KMS-11 (cell line): ENCODE results near the gene NRG2.

Source experiments
- H2AFZ ChIP-seq: fragments of 200-600 bp; sonication (generic); 2 replicates; pipeline ENCODE4 v1.6.1; 2016; ENCODE audit warnings: antibody characterized with exemption, mixed run types, low read depth
- H3K27ac ChIP-seq: fragments of 200-600 bp; sonication (generic); 2 replicates; pipeline ENCODE4 v1.6.1; 2016; ENCODE audit warnings: mild to moderate bottlenecking, mixed run types
- H3K27me3 ChIP-seq: fragments of 200-600 bp; sonication (generic); 2 replicates; pipeline ENCODE4 v1.6.1; 2017; ENCODE audit warnings: mild to moderate bottlenecking, low read depth, mixed run types, moderate library complexity; ENCODE audit not compliant: insufficient read depth
- H3K36me3 ChIP-seq: fragments of 200-600 bp; sonication (generic); 2 replicates; pipeline ENCODE4 v1.6.1; 2017; ENCODE audit warnings: mild to moderate bottlenecking, mixed run types; ENCODE audit not compliant: insufficient read depth
- H3K4me1 ChIP-seq: fragments of 200-600 bp; sonication (generic); 2 replicates; pipeline ENCODE4 v1.6.1; 2016; ENCODE audit warnings: mild to moderate bottlenecking, low read depth, mixed run types; ENCODE audit not compliant: poor library complexity, severe bottlenecking
- H3K4me2 ChIP-seq: fragments of 200-600 bp; sonication (generic); 2 replicates; pipeline ENCODE4 v1.7.0; 2016; ENCODE audit warnings: mild to moderate bottlenecking, mixed run types
- H3K4me3 ChIP-seq: fragments of 200-600 bp; sonication (generic); IDR thresholded peaks from 2 replicates; pipeline ENCODE4 v1.6.1; 2017; ENCODE audit warnings: low read depth, low read length, mixed read lengths; ENCODE audit not compliant: insufficient read depth
- H3K79me2 ChIP-seq: fragments of 200-600 bp; sonication (generic); 2 replicates; pipeline ENCODE4 v1.6.1; 2016; ENCODE audit warnings: low read depth, mixed run types; ENCODE audit not compliant: insufficient read depth
- H3K9ac ChIP-seq: fragments of 200-600 bp; sonication (generic); 2 replicates; pipeline ENCODE4 v1.6.1; 2016; ENCODE audit warnings: mild to moderate bottlenecking, mixed run types
- H4K20me1 ChIP-seq: fragments of 200-600 bp; sonication (generic); 2 replicates; pipeline ENCODE4 v1.6.1; 2016; ENCODE audit warnings: mild to moderate bottlenecking, mixed run types; ENCODE audit not compliant: insufficient read depth
- TF ChIP-seq, protein P1 (sequence below): fragments of 200-600 bp; sonication (generic); conservative IDR thresholded peaks from 2 replicates; pipeline ENCODE4 v1.6.1; 2017; ENCODE audit warnings: low read depth, mild to moderate bottlenecking, antibody characterized with exemption, low read length, moderate library complexity, mixed read lengths

NRG2 gene

DNA sequence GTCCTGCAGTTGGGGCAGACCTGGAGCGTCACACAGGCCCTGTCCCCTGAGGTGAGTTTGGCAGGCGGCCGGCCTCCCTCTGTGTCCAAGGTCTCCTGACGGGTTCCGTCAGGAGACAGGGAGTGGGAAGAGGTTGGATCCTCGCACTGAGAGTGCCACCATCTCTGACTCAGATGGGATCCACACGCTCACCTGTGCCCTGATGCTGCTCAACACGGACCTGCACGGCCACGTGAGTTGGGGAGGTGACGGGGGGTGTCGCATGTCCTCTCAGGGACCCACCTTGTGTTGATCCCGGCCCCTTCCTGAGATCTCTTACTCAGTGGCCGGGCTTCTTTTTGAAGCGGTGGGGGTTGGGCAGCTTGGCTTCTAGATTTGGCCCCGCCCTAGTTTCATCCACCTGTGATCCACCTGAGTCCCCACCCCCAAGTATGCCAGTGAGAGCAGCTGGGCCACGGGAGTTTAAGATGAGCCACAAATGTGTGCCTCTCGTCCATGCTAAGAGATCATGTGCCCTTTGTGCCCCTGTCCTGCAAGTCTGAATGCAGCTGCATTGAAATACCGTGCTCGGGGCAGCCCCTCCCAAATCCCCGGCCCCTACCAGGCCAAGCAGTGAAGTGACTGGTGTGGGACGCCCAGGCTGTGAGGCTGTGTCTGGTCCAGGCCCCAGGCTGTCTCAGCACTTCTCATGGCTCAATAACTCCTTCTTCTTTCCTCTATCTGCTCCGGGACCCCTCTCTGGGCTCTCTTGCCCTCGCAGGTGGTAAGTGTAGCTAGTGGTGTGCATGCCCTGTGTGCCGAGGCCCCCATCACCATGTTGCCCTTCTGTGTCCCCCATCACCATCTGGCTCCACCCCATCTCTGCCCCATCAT, 220.3 kb downstream of the NRG2 start:
- no peak overlapping the region for H3K4me2 ChIP-seq
- TF ChIP-seq, protein P1, sequence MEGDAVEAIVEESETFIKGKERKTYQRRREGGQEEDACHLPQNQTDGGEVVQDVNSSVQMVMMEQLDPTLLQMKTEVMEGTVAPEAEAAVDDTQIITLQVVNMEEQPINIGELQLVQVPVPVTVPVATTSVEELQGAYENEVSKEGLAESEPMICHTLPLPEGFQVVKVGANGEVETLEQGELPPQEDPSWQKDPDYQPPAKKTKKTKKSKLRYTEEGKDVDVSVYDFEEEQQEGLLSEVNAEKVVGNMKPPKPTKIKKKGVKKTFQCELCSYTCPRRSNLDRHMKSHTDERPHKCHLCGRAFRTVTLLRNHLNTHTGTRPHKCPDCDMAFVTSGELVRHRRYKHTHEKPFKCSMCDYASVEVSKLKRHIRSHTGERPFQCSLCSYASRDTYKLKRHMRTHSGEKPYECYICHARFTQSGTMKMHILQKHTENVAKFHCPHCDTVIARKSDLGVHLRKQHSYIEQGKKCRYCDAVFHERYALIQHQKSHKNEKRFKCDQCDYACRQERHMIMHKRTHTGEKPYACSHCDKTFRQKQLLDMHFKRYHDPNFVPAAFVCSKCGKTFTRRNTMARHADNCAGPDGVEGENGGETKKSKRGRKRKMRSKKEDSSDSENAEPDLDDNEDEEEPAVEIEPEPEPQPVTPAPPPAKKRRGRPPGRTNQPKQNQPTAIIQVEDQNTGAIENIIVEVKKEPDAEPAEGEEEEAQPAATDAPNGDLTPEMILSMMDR, result no peak
- peaks cover 24% of the 10 kb centered on the region; the same call in 1 of the 2 replicates for H3K27me3 ChIP-seq
- no peaks in the 10 kb centered on the region for H4K20me1 ChIP-seq
- no peaks in the 10 kb centered on the region for H3K79me2 ChIP-seq
- no peak overlapping the region for H3K4me3 ChIP-seq
- H3K36me3 ChIP-seq, result no peaks in the 10 kb centered on the region
- H2AFZ ChIP-seq, result no peak overlapping the region
- H3K9ac ChIP-seq, result no peak overlapping the region
- H3K27ac ChIP-seq, result no peak overlapping the region
- H3K4me1 ChIP-seq, result no peaks in the 10 kb centered on the region

DNA sequence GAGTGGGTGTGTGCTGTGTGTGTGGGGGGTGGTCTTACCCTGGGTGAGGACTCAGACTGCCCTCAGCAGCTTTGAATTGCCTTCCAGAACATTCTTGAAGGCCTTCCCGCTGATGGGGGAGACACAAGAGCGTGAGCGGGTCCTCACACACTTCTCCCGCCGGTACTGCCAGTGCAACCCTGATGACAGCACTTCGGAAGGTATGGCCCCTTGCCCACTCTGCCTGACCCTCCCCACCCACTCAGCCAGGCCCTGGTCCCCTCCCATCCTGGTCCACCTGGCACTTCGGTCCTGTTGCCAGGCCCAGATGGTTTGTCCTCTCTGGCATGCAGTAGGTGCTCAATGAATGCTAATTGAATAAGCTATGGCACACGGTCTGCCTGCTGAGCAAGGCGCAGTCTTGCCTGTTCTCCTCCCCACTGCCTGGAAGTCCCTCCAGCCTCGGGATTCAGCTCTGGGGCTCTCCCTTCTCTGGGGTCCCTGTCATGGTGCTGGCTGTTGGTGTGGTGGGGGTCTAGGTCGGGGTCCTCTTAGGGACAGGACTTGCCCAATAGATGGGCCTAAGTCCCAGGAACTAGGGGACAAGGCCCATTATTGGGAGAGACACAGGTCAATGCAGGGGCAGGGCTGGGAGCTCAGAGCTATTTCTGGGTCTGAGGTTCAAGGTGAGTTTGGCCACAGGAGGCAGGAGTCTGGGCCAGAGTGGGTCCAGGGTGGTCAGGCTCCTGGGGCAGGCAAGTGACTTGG, 221.1 kb downstream of the NRG2 start:
- H3K4me2 ChIP-seq, result no peak overlapping the region
- no peak overlapping the region for H2AFZ ChIP-seq
- no peaks in the 10 kb centered on the region for H3K36me3 ChIP-seq
- no peak overlapping the region for H3K4me3 ChIP-seq
- TF ChIP-seq, protein P1, result no peak
- no peak overlapping the region for H3K27ac ChIP-seq
- peaks cover 27% of the 10 kb centered on the region; the same call in 1 of the 2 replicates for H3K27me3 ChIP-seq
- H3K79me2 ChIP-seq, result no peaks in the 10 kb centered on the region
- no peak overlapping the region for H3K9ac ChIP-seq
- no peaks in the 10 kb centered on the region for H3K4me1 ChIP-seq
- no peaks in the 10 kb centered on the region for H4K20me1 ChIP-seq

- H3K4me3 ChIP-seq, result no peak overlapping the region
- H3K79me2 ChIP-seq, result no peaks in the 10 kb centered on the region
- H3K36me3 ChIP-seq, result no peaks in the 10 kb centered on the region
- H3K4me1 ChIP-seq, result no peaks in the 10 kb centered on the region
- TF ChIP-seq, protein P1, result no peak
- H4K20me1 ChIP-seq, result no peaks in the 10 kb centered on the region
- no peak overlapping the region for H3K9ac ChIP-seq
- H3K4me2 ChIP-seq, result no peak overlapping the region
- H2AFZ ChIP-seq, result no peak overlapping the region
- peaks cover 33% of the 10 kb centered on the region; the same call in 1 of the 2 replicates for H3K27me3 ChIP-seq
- no peak overlapping the region for H3K27ac ChIP-seq
These were observed 222.5 kb downstream of the NRG2 start for GRCh38 chr5:139820606-139821005.

GRCh38 chr5:139820130-139820529, 223.0 kb downstream of the NRG2 start:
- no peak overlapping the region for H3K4me3 ChIP-seq
- no peak overlapping the region for H3K27ac ChIP-seq
- H3K27me3 ChIP-seq, result peaks cover 38% of the 10 kb centered on the region; the same call in 1 of the 2 replicates
- H3K79me2 ChIP-seq, result no peaks in the 10 kb centered on the region
- no peaks in the 10 kb centered on the region for H3K36me3 ChIP-seq
- H3K4me1 ChIP-seq, result no peaks in the 10 kb centered on the region
- TF ChIP-seq, protein P1, result no peak
- H3K4me2 ChIP-seq, result no peak overlapping the region
- no peaks in the 10 kb centered on the region for H4K20me1 ChIP-seq
- no peak overlapping the region for H2AFZ ChIP-seq
- H3K9ac ChIP-seq, result no peak overlapping the region
